IPS-20b (cell line): ENCODE results near the gene TBC1D12.
"Not testable (repeated sequence)": the region's sequence is repeated elsewhere in the genome, so short reads cannot be mapped to it uniquely, and the experiment has no call there.

Experiments
- H3K27ac ChIP-seq: one replicate; pipeline ENCODE4 v1.5.1; 2013; ENCODE audit warnings: low read length
- H3K27me3 ChIP-seq: 2 replicates; pipeline ENCODE4 v1.6.1; 2013; ENCODE audit warnings: mild to moderate bottlenecking, low read length, inconsistent platforms; ENCODE audit not compliant: insufficient read depth
- H3K36me3 ChIP-seq: 2 replicates; pipeline ENCODE4 v1.6.1; 2013; ENCODE audit warnings: low read depth, mild to moderate bottlenecking, inconsistent platforms, low read length, moderate library complexity; ENCODE audit not compliant: insufficient read depth
- H3K4me1 ChIP-seq: 2 replicates; pipeline ENCODE4 v1.6.1; 2013; ENCODE audit warnings: mild to moderate bottlenecking, control low read depth, inconsistent platforms, low read length, moderate library complexity; ENCODE audit not compliant: insufficient read depth
- H3K4me3 ChIP-seq: 2 replicates; pipeline ENCODE4 v1.5.1; 2013; ENCODE audit warnings: mild to moderate bottlenecking, low read length, inconsistent platforms
- H3K9ac ChIP-seq: 2 replicates; pipeline ENCODE4 v1.6.1; 2013; ENCODE audit warnings: low read depth, mild to moderate bottlenecking, inconsistent platforms, low read length, moderate library complexity
- H3K9me3 ChIP-seq: 2 replicates; pipeline ENCODE4 v1.6.1; 2013; ENCODE audit warnings: mild to moderate bottlenecking, low read depth, low read length, inconsistent platforms; ENCODE audit not compliant: insufficient read depth

TBC1D12 gene

DNA sequence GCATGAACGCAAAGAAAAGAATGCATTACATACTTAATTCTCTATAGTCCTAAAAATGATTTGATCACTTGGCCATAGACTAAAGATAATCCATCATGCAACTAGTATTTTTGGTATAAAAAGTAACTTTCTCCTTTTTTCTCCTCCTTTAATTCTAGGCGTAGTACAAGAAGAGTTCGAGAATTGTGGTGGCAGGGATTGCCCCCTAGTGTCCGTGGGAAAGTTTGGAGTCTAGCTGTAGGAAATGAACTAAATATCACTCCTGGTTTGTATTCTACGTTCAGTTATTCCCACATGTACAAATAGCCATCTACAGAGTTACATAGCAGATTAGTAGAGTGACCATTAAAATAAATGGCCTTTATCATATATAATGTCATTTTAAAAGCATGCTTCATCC lies 97.7 kb downstream of the TBC1D12 start:
- Histone ChIP-seq H3K4me1 (no peaks in the 10 kb centered on the region), H3K27me3 (no peaks in the 10 kb centered on the region), H3K36me3 (no peaks in the 10 kb centered on the region)

DNA sequence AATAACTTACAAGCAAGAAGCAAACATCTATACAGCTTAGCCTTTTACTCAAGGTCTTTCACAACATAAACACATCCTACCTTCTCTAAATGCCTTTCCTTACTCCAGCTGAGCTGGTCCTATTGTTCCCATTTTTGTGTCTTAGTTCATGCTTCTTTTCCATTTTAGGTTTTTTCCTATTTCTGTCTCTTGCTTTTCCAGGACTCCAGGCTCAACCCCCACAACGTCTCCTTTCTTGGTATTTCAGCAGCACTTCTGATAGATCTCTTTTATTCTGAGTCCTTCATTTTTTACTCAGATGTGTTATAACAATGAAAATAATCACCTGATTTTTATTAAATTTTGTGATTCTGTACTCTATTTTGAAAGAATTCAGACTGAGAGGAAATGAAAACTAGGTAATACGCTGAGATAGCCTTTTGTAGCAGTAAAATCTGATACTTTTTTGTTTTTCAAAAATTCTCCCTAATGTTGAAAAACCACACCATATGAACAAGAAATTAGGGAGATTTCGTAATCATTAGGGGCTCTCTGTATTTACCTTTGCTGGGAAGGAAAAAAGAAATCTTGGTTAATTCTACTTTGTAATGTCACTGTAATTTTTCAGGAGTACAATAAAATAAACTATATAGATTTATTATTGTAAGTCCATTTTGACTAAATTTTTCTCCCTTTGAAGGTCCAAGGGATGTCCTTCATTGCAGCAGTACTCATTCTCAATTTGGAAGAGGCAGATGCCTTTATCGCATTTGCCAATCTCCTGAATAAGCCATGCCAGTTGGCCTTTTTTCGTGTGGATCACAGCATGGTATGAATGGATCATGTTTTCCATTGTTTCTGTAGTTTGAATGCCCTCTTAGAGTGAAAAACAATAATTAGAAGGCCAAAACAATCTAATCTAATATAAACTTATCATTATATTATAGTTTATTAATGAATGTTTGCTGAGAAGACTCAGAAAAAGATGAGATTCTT lies 119.2 kb downstream of the TBC1D12 start:
- Histone ChIP-seq H3K9ac (no peak overlapping the region), H3K4me3 (no peak overlapping the region), H3K27me3 (no peaks in the 10 kb centered on the region), H3K27ac (no peak overlapping the region), H3K9me3 (no peaks in the 10 kb centered on the region), H3K4me1 (no peaks in the 10 kb centered on the region), H3K36me3 (no peaks in the 10 kb centered on the region)

More for the DNA sequence above, 97.7 kb downstream of the TBC1D12 start:
- Histone ChIP-seq H3K9ac (no peak overlapping the region), H3K4me3 (no peak overlapping the region), H3K27ac (no peak overlapping the region), H3K9me3 (no peaks in the 10 kb centered on the region)

DNA sequence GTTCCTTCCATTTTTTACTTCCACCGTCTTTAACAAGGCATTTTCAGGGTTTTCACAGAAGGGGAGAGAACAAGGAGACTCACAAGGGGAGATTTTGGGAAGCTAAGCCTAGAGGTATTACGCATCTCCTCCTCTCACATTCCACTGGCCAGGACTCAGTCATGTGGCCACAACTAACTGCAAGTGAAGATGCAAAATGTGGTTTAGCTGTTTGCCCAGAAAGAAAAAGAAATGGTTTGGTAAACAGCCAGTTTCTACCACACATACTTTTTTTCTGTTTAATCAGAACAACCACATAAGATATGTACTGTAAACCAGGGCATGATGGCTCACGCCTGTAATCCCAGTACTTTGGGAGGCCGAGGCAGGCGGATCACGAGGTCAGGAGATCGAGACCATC lies 121.8 kb downstream of the TBC1D12 start:
- no peaks in the 10 kb centered on the region for H3K36me3 ChIP-seq
- H3K27ac ChIP-seq, result no peak overlapping the region
- H3K9ac ChIP-seq, result no peak overlapping the region
- no peaks in the 10 kb centered on the region for H3K9me3 ChIP-seq
- H3K4me1 ChIP-seq, result no peaks in the 10 kb centered on the region
- no peaks in the 10 kb centered on the region for H3K27me3 ChIP-seq
- no peak overlapping the region for H3K4me3 ChIP-seq

DNA sequence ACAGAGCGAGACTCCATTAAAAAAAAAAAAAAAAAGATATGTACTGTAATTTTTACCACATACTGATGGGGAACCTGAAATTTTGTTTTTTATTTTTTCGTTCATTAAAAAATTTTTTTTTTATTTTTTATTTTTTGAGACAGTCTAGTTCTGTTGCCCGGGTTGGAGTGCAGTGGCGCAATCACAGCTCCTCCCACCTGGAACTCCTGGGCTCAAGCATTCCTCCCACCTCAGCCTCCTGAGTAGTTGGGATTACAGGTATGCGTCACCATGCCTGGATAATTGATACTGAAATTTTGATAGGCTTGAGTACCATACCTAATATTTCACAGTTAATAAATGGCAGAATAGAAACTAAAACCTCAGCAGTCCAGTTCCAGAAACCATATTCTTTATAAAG lies 122.4 kb downstream of the TBC1D12 start:
- no peaks in the 10 kb centered on the region for H3K4me1 ChIP-seq

DNA sequence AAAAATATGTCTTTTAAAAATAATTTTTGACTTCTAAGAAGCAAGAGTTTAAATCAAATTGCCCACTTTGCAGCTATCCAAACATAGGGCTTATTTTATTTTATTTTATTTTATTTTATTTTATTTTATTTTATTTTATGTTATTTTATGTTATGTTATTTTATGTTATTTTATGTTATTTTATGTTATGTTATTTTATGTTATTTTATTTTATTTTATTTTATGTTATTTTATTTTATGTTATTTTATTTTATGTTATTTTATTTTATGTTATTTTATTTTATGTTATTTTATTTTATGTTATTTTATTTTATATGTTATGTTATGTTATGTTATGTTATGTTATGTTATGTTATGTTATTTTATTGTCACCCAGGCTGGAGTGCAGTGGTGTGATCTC lies 129.2 kb downstream of the TBC1D12 start:
- not testable (repeated sequence) for H3K4me3 ChIP-seq, H3K9me3 ChIP-seq, H3K4me1 ChIP-seq, H3K36me3 ChIP-seq, H3K9ac ChIP-seq, H3K27ac ChIP-seq, H3K27me3 ChIP-seq

More for the DNA sequence above, 122.4 kb downstream of the TBC1D12 start:
- Histone ChIP-seq H3K4me3 (no peak overlapping the region), H3K36me3 (no peaks in the 10 kb centered on the region), H3K27ac (no peak overlapping the region), H3K27me3 (no peaks in the 10 kb centered on the region), H3K9me3 (no peaks in the 10 kb centered on the region), H3K9ac (no peak overlapping the region)

DNA sequence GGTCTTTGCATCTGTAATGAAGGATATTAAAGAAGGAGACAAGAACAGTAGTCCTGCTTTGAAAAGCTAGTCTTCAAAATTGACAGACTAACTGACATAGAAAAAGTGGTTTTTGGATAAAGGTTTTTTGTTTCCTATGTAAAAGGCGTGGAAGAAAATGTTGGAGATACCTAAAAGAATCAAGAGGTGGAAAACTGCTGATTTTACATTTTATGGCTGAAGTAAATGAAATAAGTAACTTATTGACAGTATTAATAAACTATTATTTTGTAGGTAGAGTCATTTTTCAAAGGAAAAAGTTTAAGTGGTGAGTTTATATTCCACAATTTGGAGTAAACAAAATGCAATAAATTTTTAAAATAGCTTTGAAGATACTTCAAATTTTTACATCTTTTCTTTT lies 130.7 kb downstream of the TBC1D12 start:
- no peaks in the 10 kb centered on the region for H3K4me1 ChIP-seq
- no peaks in the 10 kb centered on the region for H3K9me3 ChIP-seq
- H3K27me3 ChIP-seq, result no peaks in the 10 kb centered on the region
- no peak overlapping the region for H3K27ac ChIP-seq
- no peaks in the 10 kb centered on the region for H3K36me3 ChIP-seq
- no peak overlapping the region for H3K4me3 ChIP-seq
- H3K9ac ChIP-seq, result no peak overlapping the region

DNA sequence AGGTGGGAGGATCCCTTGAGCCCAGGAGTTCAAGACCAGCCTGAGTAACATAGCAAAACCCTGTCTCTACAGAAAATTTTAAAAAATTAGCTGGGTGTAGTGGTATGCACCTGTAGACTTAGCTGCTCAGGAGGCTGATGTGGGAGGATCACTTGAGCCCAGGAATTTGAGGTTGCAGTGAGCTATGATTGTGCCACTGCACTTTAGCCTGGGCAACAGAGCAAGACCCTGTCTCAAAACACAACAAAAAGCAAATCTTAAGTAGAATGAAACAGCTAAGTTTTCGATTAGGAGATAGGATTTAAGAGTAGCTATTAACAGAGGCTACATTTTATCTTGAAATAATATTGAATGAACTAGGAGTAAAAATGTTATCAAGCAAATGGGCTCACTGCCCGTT lies 139.9 kb downstream of the TBC1D12 start:
- H3K27me3 ChIP-seq, H3K4me3 ChIP-seq: not testable (repeated sequence)

DNA sequence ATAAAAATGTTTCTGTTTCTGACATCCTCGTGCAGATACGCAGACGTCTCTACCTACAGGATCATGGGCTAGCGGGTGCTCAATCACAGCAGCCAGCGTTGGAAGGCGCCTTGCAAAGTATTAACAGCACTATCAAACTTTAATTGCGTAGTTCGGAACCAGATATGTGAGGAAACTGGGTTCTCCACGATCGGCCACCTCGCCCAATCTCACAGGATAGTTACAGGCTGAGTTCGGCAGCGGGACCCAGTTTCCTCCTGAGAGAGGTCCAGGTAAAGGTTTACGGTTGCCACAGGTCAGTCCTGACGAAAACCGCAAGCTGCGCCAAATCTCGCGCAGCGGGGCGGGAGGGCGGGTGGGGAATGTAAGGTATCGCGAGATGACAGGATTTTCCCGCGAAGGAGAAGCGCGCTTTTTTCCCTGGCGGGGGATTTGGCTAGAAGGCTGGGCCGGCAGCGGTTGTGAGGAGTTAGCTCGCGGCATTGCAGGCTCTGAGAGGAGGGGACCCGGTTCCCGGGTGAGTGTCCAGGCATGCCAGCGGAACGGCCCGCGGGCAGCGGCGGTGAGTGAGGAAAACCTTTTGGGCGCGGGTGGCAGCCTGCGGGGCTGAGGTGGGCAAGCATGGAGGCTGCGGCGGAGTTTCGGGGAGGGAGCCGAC lies 143.2 kb downstream of the TBC1D12 start, which contains the start of gene HELLS:
Gene HELLS, plus strand, starts transcription at position 398 of the 658 bp plus-strand sequence. Its CDS starts 134 bp downstream, at position 532.
- Histone ChIP-seq H3K27me3 (no peaks in the 10 kb centered on the region), H3K4me3 (peak within 1 kb of the TSS; percentile 100), H3K4me1 (peaks cover 15% of the 10 kb centered on the region; the same call in 1 of the 2 replicates), H3K36me3 (peaks cover 40% of the 10 kb centered on the region), H3K27ac (peak within 1 kb of the TSS; percentile 92), H3K9ac (peak within 1 kb of the TSS; percentile 100), H3K9me3 (no peaks in the 10 kb centered on the region)

More for the DNA sequence above, 139.9 kb downstream of the TBC1D12 start:
- H3K27ac ChIP-seq, H3K9me3 ChIP-seq, H3K36me3 ChIP-seq, H3K9ac ChIP-seq: not testable (repeated sequence)
- H3K4me1 ChIP-seq, result peaks cover 12% of the 10 kb centered on the region; the same call in 1 of the 2 replicates

DNA sequence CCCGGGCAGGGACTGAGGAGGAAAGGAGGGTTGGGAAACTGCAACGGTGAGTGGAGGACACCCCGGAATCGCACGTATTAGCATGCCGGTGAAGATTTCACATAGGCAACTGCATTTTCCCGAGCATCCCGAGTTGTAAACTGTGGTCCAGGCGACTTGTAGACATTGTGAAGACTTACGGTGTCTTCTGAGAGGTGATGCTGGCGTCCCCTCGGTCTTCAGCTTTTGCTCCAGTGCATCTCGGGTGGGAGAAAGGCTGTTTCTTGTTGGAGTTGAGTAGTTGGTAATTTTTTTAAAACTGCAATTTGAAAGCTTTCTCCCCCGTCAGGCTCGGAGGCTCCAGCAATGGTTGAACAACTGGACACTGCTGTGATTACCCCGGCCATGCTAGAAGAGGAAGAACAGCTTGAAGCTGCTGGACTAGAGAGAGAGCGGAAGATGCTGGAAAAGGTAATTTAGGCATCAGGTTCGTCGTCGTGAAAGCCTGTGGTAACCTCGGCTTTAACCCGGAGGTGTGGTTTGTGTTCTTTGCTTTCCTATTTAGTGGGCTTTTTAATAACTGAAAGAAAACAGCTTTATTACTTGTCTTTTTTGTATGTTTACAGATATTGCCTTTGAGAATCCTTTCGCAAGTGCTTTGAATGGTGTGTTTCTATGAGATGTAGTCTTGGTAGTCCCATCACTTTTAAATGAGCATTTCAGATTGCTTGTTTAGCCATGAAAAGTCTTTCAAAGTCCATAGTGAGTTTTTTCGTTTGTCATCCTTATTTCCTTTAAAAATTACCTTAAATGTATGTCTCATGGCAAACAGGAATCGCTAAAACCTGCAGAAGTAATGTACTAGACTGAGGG lies 143.9 kb downstream of the TBC1D12 start:
- Histone ChIP-seq H3K27me3 (no peaks in the 10 kb centered on the region), H3K9me3 (no peaks in the 10 kb centered on the region), H3K4me3 (peak overlapping the region; percentile 100), H3K27ac (peak overlapping the region; percentile 92), H3K36me3 (peaks cover 47% of the 10 kb centered on the region), H3K9ac (peak overlapping the region; percentile 100), H3K4me1 (peaks cover 15% of the 10 kb centered on the region; the same call in 1 of the 2 replicates)

DNA sequence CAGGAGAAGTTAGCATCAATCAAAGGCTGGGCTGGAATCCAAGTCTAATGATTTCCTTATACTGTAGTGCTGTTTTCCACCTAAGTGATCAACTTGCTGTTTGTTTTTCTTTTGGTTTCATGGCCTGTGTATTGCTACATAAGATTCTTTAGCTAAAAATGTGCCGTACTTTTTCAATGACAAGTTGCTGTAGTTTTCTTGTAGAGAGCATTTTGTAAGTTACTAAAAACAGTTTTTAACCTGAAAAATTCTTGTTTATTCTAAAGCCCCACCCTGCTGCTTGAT lies 144.5 kb downstream of the TBC1D12 start:
- Histone ChIP-seq H3K36me3 (peaks cover 53% of the 10 kb centered on the region), H3K9ac (peak overlapping the region; percentile 100), H3K27ac (no peak overlapping the region), H3K9me3 (no peaks in the 10 kb centered on the region), H3K4me3 (peak overlapping the region; percentile 100), H3K27me3 (no peaks in the 10 kb centered on the region), H3K4me1 (peaks cover 15% of the 10 kb centered on the region; the same call in 1 of the 2 replicates)

DNA sequence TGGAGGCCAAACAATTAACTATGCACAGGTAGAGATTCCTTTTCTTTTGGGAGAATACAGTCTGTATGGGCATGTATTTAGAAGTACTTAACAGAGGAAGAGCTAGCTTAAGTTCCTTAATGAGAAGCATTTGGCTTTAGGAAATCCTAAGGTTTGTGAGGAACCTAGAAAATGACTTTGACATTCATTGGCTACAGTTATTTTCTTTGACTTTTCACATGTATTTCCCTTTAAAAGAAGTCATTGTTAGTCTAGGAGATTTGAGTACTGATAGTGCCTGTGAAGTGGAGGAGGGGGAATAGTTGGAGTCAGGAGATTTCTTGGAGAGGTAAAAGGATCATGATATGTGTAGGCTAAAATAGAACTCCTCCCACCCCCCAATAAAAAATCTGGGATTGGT lies 146.9 kb downstream of the TBC1D12 start:
- Histone ChIP-seq H3K4me1 (peaks cover 15% of the 10 kb centered on the region; the same call in 1 of the 2 replicates), H3K9ac (peak overlapping the region; percentile 56; the same call in 1 of the 2 replicates), H3K4me3 (peak overlapping the region; percentile 100), H3K27ac (no peak overlapping the region), H3K36me3 (peaks cover 74% of the 10 kb centered on the region), H3K9me3 (no peaks in the 10 kb centered on the region), H3K27me3 (no peaks in the 10 kb centered on the region)
